ENCODE data around the gene PRPF31.
"Not testable (repeated sequence)": the region's sequence is repeated elsewhere in the genome, so short reads cannot be mapped to it uniquely, and the experiment has no call there.

Gene PRPF31

GRCh38 chr19:54115109-54116063 lies at the start of gene PRPF31, which contains the start of gene TFPT:
Gene PRPF31 (plus strand): TSS chr19:54115754. CDS start chr19:54118279, 2,525 bp downstream.
Gene TFPT (minus strand): TSS chr19:54115657. CDS start chr19:54115269, 388 bp downstream.
- peaks cover 9 to 25% of the 10 kb centered on the region in 2 donors for H3K36me3 ChIP-seq (ENCODE audit: control insufficient read depth in 2 of 2, insufficient read depth in 2 of 2, low read length in 2 of 2)
- peak within 1 kb of the TSS; percentile 88 to 96 for H3K9ac ChIP-seq (ENCODE audit: low read length in 2 of 2)
- H3K9me3 ChIP-seq (ENCODE audit: control insufficient read depth in 2 of 2, low read length in 2 of 2), result no peaks in the 10 kb centered on the region

GRCh38 chr19:54069470-54069869 lies 46.1 kb upstream of the PRPF31 start:
- Histone ChIP-seq H3K4me1 (ENCODE audit: control insufficient read depth, insufficient read depth, low read length) (no peaks in the 10 kb centered on the region), H3K27me3 (ENCODE audit: control insufficient read depth in 1 of 2, insufficient read depth in 2 of 2, low read length in 2 of 2) (no peaks in the 10 kb centered on the region), H3K4me3 (ENCODE audit: low read length in 2 of 2) (no peak overlapping the region), H3K9me3 (ENCODE audit: control insufficient read depth in 2 of 2, low read length in 2 of 2) (peaks cover 4 to 14% of the 10 kb centered on the region in 2 donors), H3K27ac (ENCODE audit: low read length) (no peak overlapping the region), H3K36me3 (ENCODE audit: control insufficient read depth in 2 of 2, insufficient read depth in 2 of 2, low read length in 2 of 2) (no peaks in the 10 kb centered on the region), H3K9ac (ENCODE audit: low read length in 2 of 2) (no peak overlapping the region)

More at GRCh38 chr19:54115109-54116063, at the start of gene PRPF31, which contains the start of gene TFPT:
- H3K4me3 ChIP-seq (ENCODE audit: low read length in 2 of 2), result peak within 1 kb of the TSS; percentile 99
- H3K27ac ChIP-seq (ENCODE audit: low read length), result peak within 1 kb of the TSS; percentile 88
- H3K4me1 ChIP-seq (ENCODE audit: control insufficient read depth, insufficient read depth, low read length), result peaks cover 26% of the 10 kb centered on the region
- no peaks in the 10 kb centered on the region for H3K27me3 ChIP-seq (ENCODE audit: control insufficient read depth in 1 of 2, insufficient read depth in 2 of 2, low read length in 2 of 2)

DNA sequence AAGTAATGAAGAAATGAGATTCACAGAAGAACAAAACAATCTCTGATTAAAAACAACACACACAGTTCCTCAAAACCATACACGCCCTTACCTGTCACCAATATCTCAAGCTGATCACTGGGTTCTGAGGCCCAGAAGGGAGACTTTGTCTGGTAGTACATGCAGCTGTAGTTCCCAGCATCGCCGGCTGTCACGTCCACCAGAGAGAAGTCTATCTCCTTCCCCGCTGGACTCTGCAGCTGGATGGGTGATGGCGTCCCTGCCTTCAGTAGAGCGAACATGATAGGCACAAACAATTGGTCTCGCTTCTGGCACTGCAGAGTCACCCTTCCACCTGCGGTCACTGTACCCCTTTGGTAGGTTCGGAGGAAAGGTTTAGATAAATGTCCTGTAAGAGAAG lies 41.7 kb upstream of the PRPF31 start:
- H3K36me3 ChIP-seq (ENCODE audit: control insufficient read depth in 2 of 2, insufficient read depth in 2 of 2, low read length in 2 of 2), result no peaks in the 10 kb centered on the region

DNA sequence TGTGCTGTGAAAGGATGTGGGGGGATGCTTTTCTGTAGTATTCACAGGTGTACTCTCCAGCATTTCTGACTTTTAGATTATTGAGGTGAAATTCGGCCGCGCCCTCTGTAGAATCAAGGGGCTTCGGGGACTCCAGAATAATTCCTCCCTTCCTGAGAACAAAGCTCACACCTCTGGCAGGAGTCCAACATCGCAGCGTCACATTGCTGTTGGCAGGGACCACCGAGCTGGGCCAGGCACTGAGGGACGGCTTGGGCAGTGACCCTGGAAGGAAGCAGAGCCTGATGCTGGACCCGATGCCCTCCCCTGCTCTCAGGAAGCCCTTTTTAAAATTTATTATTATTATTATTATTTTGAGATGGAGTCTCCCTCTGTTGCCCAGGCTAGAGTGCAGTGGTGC lies 40.7 kb upstream of the PRPF31 start:
- Histone ChIP-seq H3K4me1 (ENCODE audit: control insufficient read depth, insufficient read depth, low read length) (no peaks in the 10 kb centered on the region), H3K27me3 (ENCODE audit: control insufficient read depth in 1 of 2, insufficient read depth in 2 of 2, low read length in 2 of 2) (no peaks in the 10 kb centered on the region), H3K27ac (ENCODE audit: low read length) (no peak overlapping the region), H3K4me3 (ENCODE audit: low read length in 2 of 2) (no peak overlapping the region), H3K9me3 (ENCODE audit: control insufficient read depth in 2 of 2, low read length in 2 of 2) (no peaks in the 10 kb centered on the region), H3K36me3 (ENCODE audit: control insufficient read depth in 2 of 2, insufficient read depth in 2 of 2, low read length in 2 of 2) (no peaks in the 10 kb centered on the region), H3K9ac (ENCODE audit: low read length in 2 of 2) (no peak overlapping the region)

More for the DNA sequence above, 41.7 kb upstream of the PRPF31 start:
- peaks cover 0 to 4% of the 10 kb centered on the region in 2 donors for H3K9me3 ChIP-seq (ENCODE audit: control insufficient read depth in 2 of 2, low read length in 2 of 2)
- H3K27ac ChIP-seq (ENCODE audit: low read length), result no peak overlapping the region
- no peaks in the 10 kb centered on the region for H3K27me3 ChIP-seq (ENCODE audit: control insufficient read depth in 1 of 2, insufficient read depth in 2 of 2, low read length in 2 of 2)
- H3K9ac ChIP-seq (ENCODE audit: low read length in 2 of 2), result no peak overlapping the region
- H3K4me3 ChIP-seq (ENCODE audit: low read length in 2 of 2), result no peak overlapping the region
- no peaks in the 10 kb centered on the region for H3K4me1 ChIP-seq (ENCODE audit: control insufficient read depth, insufficient read depth, low read length)

DNA sequence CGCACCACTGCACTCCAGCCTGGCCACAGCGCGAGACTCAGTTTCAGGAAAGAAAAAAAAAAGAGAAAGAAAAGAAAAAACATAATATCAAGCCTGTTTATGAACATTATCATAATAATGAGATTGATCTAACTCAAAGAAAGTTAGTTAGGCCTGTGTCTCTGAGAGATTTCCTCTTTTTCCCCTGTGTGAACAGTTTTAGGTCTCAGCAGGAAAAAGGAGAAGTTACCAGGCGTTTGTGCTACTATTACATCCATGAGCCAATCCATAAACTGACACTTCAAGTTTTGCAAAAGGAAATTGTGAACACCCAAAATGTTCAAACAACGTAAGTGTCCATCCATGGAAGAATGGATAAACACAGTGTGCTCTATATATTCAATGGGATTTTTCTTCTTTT lies 38.2 kb upstream of the PRPF31 start:
- Histone ChIP-seq H3K4me3 (ENCODE audit: low read length in 2 of 2) (no peak overlapping the region), H3K4me1 (ENCODE audit: control insufficient read depth, insufficient read depth, low read length) (no peaks in the 10 kb centered on the region), H3K36me3 (ENCODE audit: control insufficient read depth in 2 of 2, insufficient read depth in 2 of 2, low read length in 2 of 2) (no peaks in the 10 kb centered on the region), H3K27ac (ENCODE audit: low read length) (no peak overlapping the region), H3K9ac (ENCODE audit: low read length in 2 of 2) (no peak overlapping the region), H3K27me3 (ENCODE audit: control insufficient read depth in 1 of 2, insufficient read depth in 2 of 2, low read length in 2 of 2) (no peaks in the 10 kb centered on the region), H3K9me3 (ENCODE audit: control insufficient read depth in 2 of 2, low read length in 2 of 2) (peaks cover 0 to 7% of the 10 kb centered on the region in 2 donors)

- Histone ChIP-seq H3K4me3 (ENCODE audit: low read length in 2 of 2) (no peak within 1 kb of the TSS), H3K9me3 (ENCODE audit: control insufficient read depth in 2 of 2, low read length in 2 of 2) (peaks cover 4 to 7% of the 10 kb centered on the region in 2 donors), H3K27ac (ENCODE audit: low read length) (no peak within 1 kb of the TSS), H3K9ac (ENCODE audit: low read length in 2 of 2) (no peak within 1 kb of the TSS), H3K27me3 (ENCODE audit: control insufficient read depth in 1 of 2, insufficient read depth in 2 of 2, low read length in 2 of 2) (no peaks in the 10 kb centered on the region), H3K4me1 (ENCODE audit: control insufficient read depth, insufficient read depth, low read length) (no peaks in the 10 kb centered on the region), H3K36me3 (ENCODE audit: control insufficient read depth in 2 of 2, insufficient read depth in 2 of 2, low read length in 2 of 2) (no peaks in the 10 kb centered on the region)
Observed at GRCh38 chr19:54081032-54081431, 34.5 kb upstream of the PRPF31 start, which contains the start of gene TARM1. Gene TARM1 (minus strand): TSS chr19:54081365. CDS start chr19:54081340, 25 bp downstream.

DNA sequence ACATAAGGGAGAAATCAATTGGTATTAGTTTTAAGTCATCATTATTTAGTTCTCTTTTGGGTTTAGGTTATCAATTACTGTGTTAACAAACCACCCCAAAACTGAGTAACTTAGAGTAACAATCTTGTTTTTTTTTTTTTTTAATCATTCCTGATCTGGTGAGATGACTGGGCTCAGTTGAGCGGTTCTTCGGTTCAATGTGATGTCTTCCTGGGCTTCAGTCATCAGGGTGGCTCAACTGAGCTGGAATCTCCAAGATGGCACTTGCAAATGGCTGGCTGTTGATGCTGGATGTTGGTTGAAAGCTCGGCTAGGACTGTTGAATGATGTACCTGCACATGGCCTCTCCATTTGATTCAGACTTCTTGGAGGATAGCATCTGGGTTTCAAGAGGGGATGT lies 31.1 kb upstream of the PRPF31 start:
- Histone ChIP-seq H3K4me3 (ENCODE audit: low read length in 2 of 2) (no peak overlapping the region), H3K27me3 (ENCODE audit: control insufficient read depth in 1 of 2, insufficient read depth in 2 of 2, low read length in 2 of 2) (no peaks in the 10 kb centered on the region), H3K9ac (ENCODE audit: low read length in 2 of 2) (no peak overlapping the region), H3K9me3 (ENCODE audit: control insufficient read depth in 2 of 2, low read length in 2 of 2) (peaks cover 4 to 7% of the 10 kb centered on the region in 2 donors), H3K36me3 (ENCODE audit: control insufficient read depth in 2 of 2, insufficient read depth in 2 of 2, low read length in 2 of 2) (no peaks in the 10 kb centered on the region), H3K27ac (ENCODE audit: low read length) (no peak overlapping the region), H3K4me1 (ENCODE audit: control insufficient read depth, insufficient read depth, low read length) (no peaks in the 10 kb centered on the region)

GRCh38 chr19:54094426-54095000 lies 21.0 kb upstream of the PRPF31 start:
- Histone ChIP-seq H3K9ac (ENCODE audit: low read length in 2 of 2) (no peak overlapping the region), H3K9me3 (ENCODE audit: control insufficient read depth in 2 of 2, low read length in 2 of 2) (peaks cover 0 to 2% of the 10 kb centered on the region in 2 donors), H3K27me3 (ENCODE audit: control insufficient read depth in 1 of 2, insufficient read depth in 2 of 2, low read length in 2 of 2) (peaks cover 11 to 16% of the 10 kb centered on the region in 2 donors), H3K27ac (ENCODE audit: low read length) (no peak overlapping the region), H3K4me3 (ENCODE audit: low read length in 2 of 2) (no peak overlapping the region), H3K36me3 (ENCODE audit: control insufficient read depth in 2 of 2, insufficient read depth in 2 of 2, low read length in 2 of 2) (no peaks in the 10 kb centered on the region), H3K4me1 (ENCODE audit: control insufficient read depth, insufficient read depth, low read length) (peaks cover 8% of the 10 kb centered on the region)

DNA sequence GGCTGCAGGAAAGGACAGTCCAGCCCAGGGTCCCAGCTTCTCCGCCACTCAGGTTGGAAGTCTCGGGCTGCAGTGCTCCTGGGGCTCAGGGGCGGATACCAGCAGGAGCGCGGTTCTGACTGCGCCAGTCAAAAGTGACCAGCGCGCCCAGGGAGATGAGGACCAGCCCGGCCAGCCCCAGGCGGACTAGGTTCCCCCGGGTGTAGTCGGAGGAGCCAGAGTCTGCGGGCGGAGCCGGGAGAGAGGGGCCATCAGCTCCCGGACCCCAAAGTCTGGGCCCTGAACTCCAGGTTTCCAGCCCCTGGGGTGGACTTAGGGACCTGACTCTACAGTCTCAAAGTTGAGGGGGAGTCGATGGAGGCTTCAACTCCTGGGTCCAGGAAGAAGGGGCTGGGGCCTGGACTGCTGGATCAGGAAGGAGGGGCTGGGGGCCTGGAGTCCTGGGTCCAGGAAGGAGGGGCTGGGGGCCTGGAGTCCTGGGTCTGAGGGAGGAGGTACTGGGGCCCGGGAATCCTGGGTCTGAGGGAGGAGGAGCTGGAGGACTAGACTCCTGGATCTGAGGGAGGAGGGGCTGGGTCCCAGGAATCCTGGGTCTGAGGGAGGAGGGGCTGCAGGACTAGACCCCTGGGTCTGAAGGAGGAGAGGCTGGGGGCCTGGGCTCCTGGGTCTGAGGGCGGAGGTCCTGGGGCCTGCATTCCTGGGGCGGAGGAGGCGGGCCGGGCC lies 20.3 kb upstream of the PRPF31 start:
- H3K27ac ChIP-seq (ENCODE audit: low read length), result no peak overlapping the region

DNA sequence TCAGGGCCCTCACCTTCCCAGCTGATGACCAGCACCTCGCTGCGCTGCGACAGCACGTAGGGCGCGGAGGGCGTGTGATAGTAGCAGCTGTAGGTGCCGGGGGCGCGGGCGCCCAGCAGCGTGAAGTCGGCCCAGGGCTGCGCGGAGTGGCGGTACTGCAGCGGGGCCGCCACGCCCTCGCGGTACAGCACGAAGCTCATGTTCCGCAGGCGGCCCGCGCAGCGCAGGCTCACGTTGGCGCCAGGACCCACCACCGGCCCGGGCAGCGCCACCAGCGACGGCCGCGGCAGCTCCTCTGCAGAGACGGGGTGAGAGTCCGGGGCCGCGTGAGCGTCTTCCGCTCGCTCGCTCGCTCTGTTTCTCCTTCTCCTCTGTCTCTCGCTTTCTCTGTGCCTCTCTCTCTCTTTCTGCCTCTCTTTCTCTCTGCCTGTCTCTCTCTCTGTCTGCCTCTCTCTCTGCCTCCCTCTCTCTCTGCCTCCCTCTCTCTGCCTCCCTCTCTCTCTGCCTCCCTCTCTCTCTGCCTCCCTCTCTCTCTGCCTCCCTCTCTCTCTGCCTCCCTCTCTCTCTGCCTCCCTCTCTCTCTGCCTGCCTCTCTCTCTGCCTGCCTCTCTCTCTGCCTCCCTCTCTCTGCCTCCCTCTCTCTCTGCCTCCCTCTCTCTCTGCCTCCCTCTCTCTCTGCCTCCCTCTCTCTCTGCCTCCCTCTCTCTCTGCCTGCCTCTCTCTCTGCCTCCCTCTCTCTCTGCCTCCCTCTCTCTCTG lies 19.5 kb upstream of the PRPF31 start:
- not testable (repeated sequence) for H3K9ac ChIP-seq (ENCODE audit: low read length in 2 of 2); H3K4me1 ChIP-seq (ENCODE audit: control insufficient read depth, insufficient read depth, low read length); H3K27ac ChIP-seq (ENCODE audit: low read length); H3K36me3 ChIP-seq (ENCODE audit: control insufficient read depth in 2 of 2, insufficient read depth in 2 of 2, low read length in 2 of 2); H3K9me3 ChIP-seq (ENCODE audit: control insufficient read depth in 2 of 2, low read length in 2 of 2)
- Histone ChIP-seq H3K27me3 (ENCODE audit: control insufficient read depth in 1 of 2, insufficient read depth in 2 of 2, low read length in 2 of 2) (peaks cover 11 to 16% of the 10 kb centered on the region in 2 donors), H3K4me3 (ENCODE audit: low read length in 2 of 2) (peak overlapping the region in 1 of 2 donors; percentile 61)

More for the DNA sequence above, 20.3 kb upstream of the PRPF31 start:
- peaks cover 11 to 16% of the 10 kb centered on the region in 2 donors for H3K27me3 ChIP-seq (ENCODE audit: control insufficient read depth in 1 of 2, insufficient read depth in 2 of 2, low read length in 2 of 2)
- peak overlapping the region in 1 of 2 donors; percentile 61 for H3K4me3 ChIP-seq (ENCODE audit: low read length in 2 of 2)
- peaks cover 0 to 2% of the 10 kb centered on the region in 2 donors for H3K9me3 ChIP-seq (ENCODE audit: control insufficient read depth in 2 of 2, low read length in 2 of 2)
- peaks cover 8% of the 10 kb centered on the region for H3K4me1 ChIP-seq (ENCODE audit: control insufficient read depth, insufficient read depth, low read length)
- no peak overlapping the region for H3K9ac ChIP-seq (ENCODE audit: low read length in 2 of 2)
- no peaks in the 10 kb centered on the region for H3K36me3 ChIP-seq (ENCODE audit: control insufficient read depth in 2 of 2, insufficient read depth in 2 of 2, low read length in 2 of 2)

All from stomach smooth muscle (tissue), 2 donors.